Measurements from ENCODE around the gene PYCR2. TPM values are rescaled to one million over a fixed set of nuclear protein-coding genes. Genes with fewer than 3 reads are reported as not detected.
A peak's percentile ranks its signal among the peaks of the same experiment; 100 is the strongest.
"Not testable (repeated sequence)": the region's sequence is repeated elsewhere in the genome, so short reads cannot be mapped to it uniquely, and the experiment has no call there.

The PYCR2 gene
- 10 to 100 TPM; 50.3 to 57.3 TPM for total RNA-seq

DNA sequence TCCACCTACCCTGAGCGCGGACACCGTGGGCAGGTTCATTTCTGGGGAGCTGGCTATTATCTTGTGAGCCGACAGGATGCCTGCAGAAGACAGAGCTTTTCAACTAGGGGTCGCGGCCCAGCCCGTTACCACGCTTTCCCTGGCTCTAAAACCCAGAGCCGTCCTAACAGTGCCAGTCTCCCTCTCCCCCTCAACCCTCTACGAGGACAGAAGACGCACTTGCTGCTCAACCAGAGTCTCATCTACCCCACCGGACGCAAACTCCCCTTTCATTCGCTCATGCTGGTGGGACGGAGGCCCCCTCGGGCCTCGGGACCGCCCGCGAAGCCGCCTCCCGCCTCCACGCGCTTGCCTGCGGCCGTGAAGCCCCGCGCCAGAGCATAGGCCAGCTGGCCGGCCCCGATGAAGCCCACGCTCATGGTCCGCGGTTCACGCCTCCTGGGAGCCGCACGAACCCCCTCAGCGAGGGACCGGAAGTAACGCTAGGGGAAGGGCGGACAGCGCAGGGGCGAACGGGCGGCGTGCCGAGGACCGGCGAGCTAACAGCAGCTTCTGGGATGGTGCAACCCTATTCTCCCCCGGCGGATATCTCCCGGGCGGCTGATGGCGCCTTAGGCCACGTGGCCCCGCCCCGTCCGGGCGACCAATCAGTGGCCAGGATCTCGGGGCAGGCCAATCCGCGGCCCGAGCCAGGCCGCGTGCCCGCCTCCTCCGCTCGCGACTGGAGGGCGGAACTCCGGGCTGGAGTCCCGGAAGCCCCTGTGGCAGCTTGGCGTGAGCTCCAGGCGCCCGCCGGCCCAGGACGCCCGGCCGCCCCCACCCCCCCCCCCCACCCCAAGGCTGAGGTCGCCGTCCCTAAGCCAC, at the start of gene PYCR2:
Gene PYCR2 (minus strand): TSS at position 559 of the 864 bp plus-strand sequence. CDS start 140 bp downstream, at position 419.
- H3K4me1 ChIP-seq: peaks cover 0 to 32% of the 10 kb centered on the region in 2 donors

GRCh38 chr1:225973158-225973557, 49.1 kb upstream of the PYCR2 start:
- Histone ChIP-seq H3K9me3 (no peaks in the 10 kb centered on the region), H3K27me3 (no peaks in the 10 kb centered on the region), H3K4me3 (no peak overlapping the region), H3K4me1 (peaks cover 0 to 3% of the 10 kb centered on the region in 2 donors), H3K36me3 (no peaks in the 10 kb centered on the region), H3K27ac (no peak overlapping the region)
- peak; percentile 18 for DNase-seq (ENCODE audit: low spot score)
- TF ChIP-seq, protein P1, sequence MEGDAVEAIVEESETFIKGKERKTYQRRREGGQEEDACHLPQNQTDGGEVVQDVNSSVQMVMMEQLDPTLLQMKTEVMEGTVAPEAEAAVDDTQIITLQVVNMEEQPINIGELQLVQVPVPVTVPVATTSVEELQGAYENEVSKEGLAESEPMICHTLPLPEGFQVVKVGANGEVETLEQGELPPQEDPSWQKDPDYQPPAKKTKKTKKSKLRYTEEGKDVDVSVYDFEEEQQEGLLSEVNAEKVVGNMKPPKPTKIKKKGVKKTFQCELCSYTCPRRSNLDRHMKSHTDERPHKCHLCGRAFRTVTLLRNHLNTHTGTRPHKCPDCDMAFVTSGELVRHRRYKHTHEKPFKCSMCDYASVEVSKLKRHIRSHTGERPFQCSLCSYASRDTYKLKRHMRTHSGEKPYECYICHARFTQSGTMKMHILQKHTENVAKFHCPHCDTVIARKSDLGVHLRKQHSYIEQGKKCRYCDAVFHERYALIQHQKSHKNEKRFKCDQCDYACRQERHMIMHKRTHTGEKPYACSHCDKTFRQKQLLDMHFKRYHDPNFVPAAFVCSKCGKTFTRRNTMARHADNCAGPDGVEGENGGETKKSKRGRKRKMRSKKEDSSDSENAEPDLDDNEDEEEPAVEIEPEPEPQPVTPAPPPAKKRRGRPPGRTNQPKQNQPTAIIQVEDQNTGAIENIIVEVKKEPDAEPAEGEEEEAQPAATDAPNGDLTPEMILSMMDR (IDR thresholded peaks at IDR 0.05): no peak

More for the DNA sequence above, at the start of gene PYCR2:
- H3K9me3 ChIP-seq: no peaks in the 10 kb centered on the region
- H3K4me3 ChIP-seq: peak within 1 kb of the TSS; percentile 85 to 91
- peaks cover 26% of the 10 kb centered on the region for H3K36me3 ChIP-seq
- H3K27me3 ChIP-seq: no peaks in the 10 kb centered on the region
- TF ChIP-seq, protein P1 (IDR thresholded peaks at IDR 0.05): no peak
- peak; percentile 97 for DNase-seq (ENCODE audit: low spot score)
- H3K27ac ChIP-seq: peak within 1 kb of the TSS; percentile 90 to 97

- Histone ChIP-seq H3K36me3 (no peaks in the 10 kb centered on the region), H3K4me1 (peaks cover 0 to 3% of the 10 kb centered on the region in 2 donors), H3K27ac (no peak overlapping the region), H3K4me3 (no peak overlapping the region), H3K9me3 (no peaks in the 10 kb centered on the region), H3K27me3 (no peaks in the 10 kb centered on the region)
- TF ChIP-seq, protein P1 (IDR thresholded peaks at IDR 0.05): no peak
- DNase-seq (ENCODE audit: low spot score): peak; percentile 47
Measured at GRCh38 chr1:225972344-225973152, 48.5 kb upstream of the PYCR2 start.

DNA sequence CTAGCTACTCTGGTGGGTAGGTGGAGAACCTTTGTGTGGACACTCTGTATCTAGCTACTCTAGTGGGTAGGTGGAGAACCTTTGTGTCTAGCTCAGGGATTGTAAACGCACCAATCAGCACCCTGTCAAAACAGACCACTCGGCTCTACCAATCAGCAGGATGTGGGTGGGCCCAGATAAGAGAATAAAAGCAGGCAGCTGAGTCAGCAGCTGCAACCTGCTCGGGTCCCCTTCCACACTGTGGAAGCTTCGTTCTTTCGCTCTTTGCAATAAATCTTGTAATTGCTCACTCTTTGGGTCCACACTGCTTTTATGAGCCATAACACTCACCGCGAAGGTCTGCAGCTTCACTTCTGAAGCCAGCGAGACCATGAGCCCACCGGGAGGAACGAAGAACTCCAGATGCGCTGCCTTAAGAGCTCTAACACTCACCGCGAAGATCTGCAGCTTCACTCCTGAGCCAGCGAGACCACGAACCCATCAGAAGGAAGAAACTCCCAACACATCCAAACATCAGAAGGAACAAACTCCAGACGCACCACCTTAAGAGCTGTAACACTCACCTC, 46.6 kb upstream of the PYCR2 start:
- not testable (repeated sequence) for H3K9me3 ChIP-seq, H3K27ac ChIP-seq, H3K4me1 ChIP-seq, H3K4me3 ChIP-seq, H3K27me3 ChIP-seq, H3K36me3 ChIP-seq
- peak; percentile 36 for DNase-seq (ENCODE audit: low spot score)

- not testable (repeated sequence) for DNase-seq (ENCODE audit: low spot score); H3K9me3 ChIP-seq; H3K27me3 ChIP-seq; H3K4me1 ChIP-seq; H3K36me3 ChIP-seq; H3K27ac ChIP-seq; H3K4me3 ChIP-seq
Measured at GRCh38 chr1:225969751-225970150, 45.7 kb upstream of the PYCR2 start.

DNA sequence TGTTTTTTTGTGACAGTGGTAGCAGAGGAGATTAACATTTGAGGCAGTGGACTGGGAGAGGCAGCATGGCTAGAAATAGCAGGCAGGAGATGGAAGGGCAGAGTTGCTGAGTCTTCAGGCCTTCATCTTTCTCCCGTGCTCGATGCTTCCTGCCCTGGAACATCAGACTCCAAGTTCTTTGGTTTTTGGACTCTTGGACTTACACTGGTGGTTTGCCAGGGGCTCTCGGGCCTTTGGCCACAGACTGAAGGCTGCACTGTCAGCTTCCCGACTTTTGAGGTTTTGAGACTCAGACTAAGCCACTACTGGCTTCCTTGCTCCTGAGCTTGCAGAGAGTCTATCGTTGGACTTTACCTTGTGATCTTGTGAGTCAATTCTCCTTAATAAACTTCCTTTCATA, 41.2 kb upstream of the PYCR2 start:
- Histone ChIP-seq H3K27ac (no peak overlapping the region), H3K4me3 (no peak overlapping the region), H3K4me1 (no peaks in the 10 kb centered on the region), H3K9me3 (no peaks in the 10 kb centered on the region), H3K27me3 (peaks cover 0 to 6% of the 10 kb centered on the region in 2 donors), H3K36me3 (no peaks in the 10 kb centered on the region)
- no peak for DNase-seq (ENCODE audit: low spot score)
- TF ChIP-seq, protein P1 (IDR thresholded peaks at IDR 0.05): no peak
